Suprapubic skin (tissue), 4 donors: ENCODE results near the gene TEX261. TPM values are rescaled to one million over a fixed set of nuclear protein-coding genes. Genes with fewer than 3 reads are reported as not detected.

Source experiments
- DNase-seq, 2 donors: peaks; one replicate each; pipeline ENCODE4 v3.0.0-alpha.2; 2019; ENCODE audit warnings: low spot score in 2 of 2
- H3K27ac ChIP-seq: fragments of 200-600 bp; sonication (generic); one replicate; pipeline ENCODE4 v1.5.1; 2019
- H3K27me3 ChIP-seq: fragments of 200-600 bp; sonication (generic); one replicate; pipeline ENCODE4 v1.5.1; 2019
- H3K36me3 ChIP-seq: fragments of 200-600 bp; sonication (generic); one replicate; pipeline ENCODE4 v1.5.1; 2019
- H3K4me1 ChIP-seq: fragments of 200-600 bp; sonication (generic); one replicate; pipeline ENCODE4 v1.5.1; 2019
- H3K4me3 ChIP-seq: fragments of 200-600 bp; sonication (generic); one replicate; pipeline ENCODE4 v1.5.1; 2019; ENCODE audit warnings: mild to moderate bottlenecking
- H3K9me3 ChIP-seq: fragments of 200-600 bp; sonication (generic); one replicate; pipeline ENCODE4 v1.5.1; 2019
- CTCF ChIP-seq, 2 donors: fragments of 200-600 bp in 1 of 2; fragments of 450-650 bp in 1 of 2; sonication (generic) in 1 of 2; IDR thresholded peaks; one replicate each; pipeline ENCODE4 v1.5.1; 2016 to 2019; ENCODE audit warnings: antibody characterized with exemption in 2 of 2, mild to moderate bottlenecking in 1 of 2, moderate library complexity in 1 of 2
- EP300 ChIP-seq: sonication (generic); formaldehyde crosslinking; IDR thresholded peaks from one replicate; pipeline ENCODE4 v1.6.1; 2017; ENCODE audit warnings: antibody characterized with exemption
- POLR2A ChIP-seq, 2 donors: fragments of 450-650 bp; IDR thresholded peaks; one replicate each; pipeline ENCODE4 v1.6.1; 2017; ENCODE audit warnings: antibody characterized with exemption in 2 of 2, mild to moderate bottlenecking in 2 of 2, moderate library complexity in 2 of 2
- POLR2AphosphoS5 ChIP-seq, 3 donors: sonication (generic); formaldehyde crosslinking; IDR thresholded peaks; one replicate each; pipeline ENCODE4 v1.6.1; 2017; ENCODE audit warnings: antibody characterized with exemption in 3 of 3
- WGBS: methylation state at CpG from one replicate; pipeline ENCODE4 v1.1.5; 2018; 5-methylcytosine and 5-hydroxymethylcytosine counted together
- total RNA-seq, 4 donors: library from RNA; depleted of rRNA; stranded (reverse); fragments of >200 nt; gene quantifications; one replicate each; pipeline ENCODE4 v1.1.0, GENCODE V29; 2016

Gene TEX261
- total RNA-seq, 4 donors from 2014 or later: 19.7 to 31.0 (median 26.8) TPM

- 82% methylated on average over 10 of the region's 10 CpGs for WGBS
- no peak overlapping the region for H3K27ac ChIP-seq
- peak in 1 of 2 donors; percentile 38 for DNase-seq
- H3K9me3 ChIP-seq: no peaks in the 10 kb centered on the region
- no peaks in the 10 kb centered on the region for H3K36me3 ChIP-seq
- peaks cover 7% of the 10 kb centered on the region for H3K4me1 ChIP-seq
- H3K27me3 ChIP-seq: peaks cover 7% of the 10 kb centered on the region
- H3K4me3 ChIP-seq: no peak overlapping the region
- TF ChIP-seq CTCF (IDR thresholded peaks at IDR 0.05) (no peak), POLR2A (IDR thresholded peaks at IDR 0.05) (no peak), POLR2AphosphoS5 (IDR thresholded peaks at IDR 0.05) (no peak), EP300 (no peak)
Measured at GRCh38 chr2:71005271-71006202, 10.9 kb upstream of the TEX261 start.

- DNase-seq: no peak
- Histone ChIP-seq H3K27me3 (peaks cover 3% of the 10 kb centered on the region), H3K9me3 (no peaks in the 10 kb centered on the region), H3K4me1 (peaks cover 7% of the 10 kb centered on the region), H3K27ac (no peak overlapping the region), H3K4me3 (no peak overlapping the region), H3K36me3 (no peaks in the 10 kb centered on the region)
- 81% methylated on average over 6 of the region's 6 CpGs for WGBS
- TF ChIP-seq EP300 (no peak), CTCF (IDR thresholded peaks at IDR 0.05) (no peak), POLR2AphosphoS5 (IDR thresholded peaks at IDR 0.05) (no peak), POLR2A (IDR thresholded peaks at IDR 0.05) (no peak)
Measured at GRCh38 chr2:71004857-71005256, 10.2 kb upstream of the TEX261 start.

- 70% methylated on average over 9 of the region's 11 CpGs for WGBS
- DNase-seq: peak in 1 of 2 donors; percentile 36
- peaks cover 3% of the 10 kb centered on the region for H3K27me3 ChIP-seq
- no peak for TF ChIP-seq POLR2AphosphoS5 (IDR thresholded peaks at IDR 0.05)
- no peak for TF ChIP-seq CTCF (IDR thresholded peaks at IDR 0.05)
- no peak for TF ChIP-seq POLR2A (IDR thresholded peaks at IDR 0.05)
- no peak for TF ChIP-seq EP300
- H3K9me3 ChIP-seq: no peaks in the 10 kb centered on the region
- no peaks in the 10 kb centered on the region for H3K36me3 ChIP-seq
- peaks cover 7% of the 10 kb centered on the region for H3K4me1 ChIP-seq
- no peak overlapping the region for H3K4me3 ChIP-seq
- no peak overlapping the region for H3K27ac ChIP-seq
Measured at GRCh38 chr2:71003966-71004755, 9.5 kb upstream of the TEX261 start.

GRCh38 chr2:71003396-71003795, 8.7 kb upstream of the TEX261 start:
- no peaks in the 10 kb centered on the region for H3K9me3 ChIP-seq
- no peak overlapping the region for H3K4me3 ChIP-seq
- no peaks in the 10 kb centered on the region for H3K27me3 ChIP-seq
- H3K36me3 ChIP-seq: no peaks in the 10 kb centered on the region
- H3K4me1 ChIP-seq: peaks cover 7% of the 10 kb centered on the region
- no peak for TF ChIP-seq POLR2AphosphoS5 (IDR thresholded peaks at IDR 0.05)
- no peak for TF ChIP-seq POLR2A (IDR thresholded peaks at IDR 0.05)
- no peak for TF ChIP-seq EP300
- DNase-seq: peak in 1 of 2 donors; percentile 36
- 87% methylated on average over 5 of the region's 6 CpGs for WGBS
- H3K27ac ChIP-seq: no peak overlapping the region

- no peak overlapping the region for H3K4me3 ChIP-seq
- WGBS: 34% methylated on average over 9 of the region's 11 CpGs
- DNase-seq: peak in 1 of 2 donors; percentile 54
- H3K27ac ChIP-seq: no peak overlapping the region
- H3K9me3 ChIP-seq: no peaks in the 10 kb centered on the region
- no peaks in the 10 kb centered on the region for H3K36me3 ChIP-seq
- H3K27me3 ChIP-seq: no peaks in the 10 kb centered on the region
- TF ChIP-seq POLR2A (IDR thresholded peaks at IDR 0.05) (no peak), EP300 (no peak), POLR2AphosphoS5 (IDR thresholded peaks at IDR 0.05) (no peak), CTCF (IDR thresholded peaks at IDR 0.05) (no peak)
- peaks cover 7% of the 10 kb centered on the region for H3K4me1 ChIP-seq
Measured at GRCh38 chr2:71001981-71002570, 7.4 kb upstream of the TEX261 start.
